ENCODE measurements around the gene CHPT1.

The CHPT1 gene

GRCh38 chr12:101764051-101764792 is 66.8 kb downstream of the CHPT1 start:
- DNase-seq (ENCODE audit: low read depth), result no peak

- no peak for DNase-seq (ENCODE audit: low read depth)
Observed at GRCh38 chr12:101767537-101767936, 70.1 kb downstream of the CHPT1 start.

GRCh38 chr12:101768781-101769180 is 71.3 kb downstream of the CHPT1 start:
- no peak for DNase-seq (ENCODE audit: low read depth)

- DNase-seq (ENCODE audit: low read depth), result no peak
Observed at GRCh38 chr12:101769865-101770264, 72.4 kb downstream of the CHPT1 start.

GRCh38 chr12:101772012-101772775 is 74.8 kb downstream of the CHPT1 start:
- DNase-seq (ENCODE audit: low read depth), result no peak

GRCh38 chr12:101773650-101774162 is 76.3 kb downstream of the CHPT1 start:
- DNase-seq (ENCODE audit: low read depth), result peak; percentile 36

- no peak for DNase-seq (ENCODE audit: low read depth)
Observed at GRCh38 chr12:101775816-101776215, 78.4 kb downstream of the CHPT1 start.

- DNase-seq (ENCODE audit: low read depth), result no peak
Observed at GRCh38 chr12:101777485-101777884, 80.0 kb downstream of the CHPT1 start.

GRCh38 chr12:101777978-101778377 is 80.5 kb downstream of the CHPT1 start:
- no peak for DNase-seq (ENCODE audit: low read depth)

Data from stimulated activated CD8-positive, alpha-beta memory T cell treated with anti-CD3 and anti-CD28 coated beads, Interleukin-7, amount 100 ng/mL, for 24 hours (primary cell).